Astrocyte (in vitro differentiated cells and primary cell): Measurements from ENCODE around the gene RAD51B. TPM values are rescaled to one million over a fixed set of nuclear protein-coding genes. Genes with fewer than 3 reads are reported as not detected.

ENCODE experiments used
- DNase-seq: peaks from one replicate; pipeline ENCODE4 v3.0.0-alpha.2; 2010; ENCODE audit warnings: low read depth
- FAIRE-seq: peaks from 2 replicates; lab custom pipeline; 2011; peaks lifted over from hg19 to GRCh38; lab: Jason Lieb, UNC
- H2AFZ ChIP-seq: 2 replicates; pipeline ENCODE4 v1.6.0; 2012; ENCODE audit warnings: low read depth, low read length, inconsistent platforms
- H3K27ac ChIP-seq: 2 replicates; pipeline ENCODE4 v1.5.1; 2011; ENCODE audit warnings: low read depth, low read length, inconsistent platforms
- H3K27me3 ChIP-seq: 2 replicates; pipeline ENCODE4 v1.6.0; 2011; ENCODE audit warnings: low read length, inconsistent platforms; ENCODE audit not compliant: insufficient read depth
- H3K36me3 ChIP-seq: 2 replicates; pipeline ENCODE4 v1.5.1; 2011; ENCODE audit warnings: low read length, inconsistent platforms; ENCODE audit not compliant: insufficient read depth
- H3K4me1 ChIP-seq: 2 replicates; pipeline ENCODE4 v1.5.1; 2011; ENCODE audit warnings: low read length, inconsistent platforms; ENCODE audit not compliant: insufficient read depth
- H3K4me2 ChIP-seq: 2 replicates; pipeline ENCODE4 v1.6.0; 2012; ENCODE audit warnings: low read length, inconsistent platforms
- H3K4me3 ChIP-seq: 2 replicates; pipeline ENCODE4 v1.5.1; 2011; ENCODE audit warnings: low read depth, mild to moderate bottlenecking, low read length, inconsistent platforms; ENCODE audit not compliant: insufficient read depth
- H3K79me2 ChIP-seq: 2 replicates; pipeline ENCODE4 v1.6.0; 2012; ENCODE audit warnings: mild to moderate bottlenecking, low read length, inconsistent platforms; ENCODE audit not compliant: insufficient read depth
- H3K9ac ChIP-seq: 2 replicates; pipeline ENCODE4 v1.6.0; 2012; ENCODE audit warnings: mild to moderate bottlenecking, low read length, inconsistent platforms
- H3K9me3 ChIP-seq: 2 replicates; pipeline ENCODE4 v1.5.1; 2012; ENCODE audit warnings: low read depth, mild to moderate bottlenecking, low read length, inconsistent platforms; ENCODE audit not compliant: insufficient read depth
- H4K20me1 ChIP-seq: 2 replicates; pipeline ENCODE4 v1.6.0; 2012; ENCODE audit warnings: low read length, inconsistent platforms; ENCODE audit not compliant: insufficient read depth
- H3K27ac Mint-ChIP-seq: one replicate; pipeline ENCODE4 v1.8.0; 2021; ENCODE audit warnings: mild to moderate bottlenecking, mixed read lengths; ENCODE audit not compliant: unreplicated experiment
- H3K27me3 Mint-ChIP-seq: one replicate; pipeline ENCODE4 v1.8.0; 2021; ENCODE audit warnings: low read depth, mixed read lengths; ENCODE audit not compliant: unreplicated experiment
- H3K36me3 Mint-ChIP-seq: one replicate; pipeline ENCODE4 v1.8.0; 2021; ENCODE audit warnings: low read depth, mixed read lengths; ENCODE audit not compliant: unreplicated experiment
- H3K4me1 Mint-ChIP-seq: one replicate; pipeline ENCODE4 v1.8.0; 2021; ENCODE audit warnings: low read depth, mixed read lengths; ENCODE audit not compliant: unreplicated experiment
- H3K4me3 Mint-ChIP-seq: one replicate; pipeline ENCODE4 v1.8.0; 2021; ENCODE audit warnings: mild to moderate bottlenecking, moderate library complexity, mixed read lengths; ENCODE audit not compliant: unreplicated experiment
- H3K9me3 Mint-ChIP-seq: one replicate; pipeline ENCODE4 v1.8.0; 2021; ENCODE audit warnings: mild to moderate bottlenecking, mixed read lengths; ENCODE audit not compliant: unreplicated experiment
- CTCF ChIP-seq: IDR thresholded peaks from 2 replicates; pipeline ENCODE4 v1.5.1; 2011; ENCODE audit warnings: low read depth, mild to moderate bottlenecking, inconsistent platforms, low read length, moderate library complexity; ENCODE audit not compliant: insufficient read depth
- EZH2 ChIP-seq: IDR thresholded peaks from 2 replicates; pipeline ENCODE4 v1.6.1; 2012; ENCODE audit warnings: mild to moderate bottlenecking, low read length, inconsistent platforms; ENCODE audit not compliant: insufficient read depth
- total RNA-seq: library from RNA; stranded (reverse); gene quantifications from 2 replicates; pipeline ENCODE4 v1.2.1, GENCODE V29; 2021

RAD51B gene
- total RNA-seq, 1 donor from 2014 or later = 10.8 TPM

GRCh38 chr14:68503186-68503825 is 683.7 kb downstream of the RAD51B start:
- no peak for TF ChIP-seq EZH2
- TF ChIP-seq CTCF = no peak
- Mint-ChIP-seq H3K9me3 (peaks cover 4% of the 10 kb centered on the region), H3K4me3 (peak overlapping the region; percentile 50), H3K4me1 (peaks cover 24% of the 10 kb centered on the region), H3K27ac (no peak overlapping the region), H3K27me3 (peaks cover 3% of the 10 kb centered on the region), H3K36me3 (peaks cover 5% of the 10 kb centered on the region)
- Histone ChIP-seq H3K4me1 (peaks cover 11% of the 10 kb centered on the region), H3K4me3 (no peak overlapping the region), H3K79me2 (no peaks in the 10 kb centered on the region), H3K4me2 (no peak overlapping the region), H4K20me1 (no peaks in the 10 kb centered on the region), H3K27ac (no peak overlapping the region), H3K27me3 (no peaks in the 10 kb centered on the region), H3K9me3 (no peaks in the 10 kb centered on the region), H3K9ac (no peak overlapping the region), H2AFZ (no peak overlapping the region), H3K36me3 (no peaks in the 10 kb centered on the region)
- DNase-seq (no peak), FAIRE-seq (no peak)

GRCh38 chr14:68504861-68505260 is 685.3 kb downstream of the RAD51B start:
- H3K4me3 Mint-ChIP-seq = no peak overlapping the region
- Histone ChIP-seq H3K79me2 (no peaks in the 10 kb centered on the region), H2AFZ (no peak overlapping the region), H3K27me3 (no peaks in the 10 kb centered on the region), H3K4me1 (peaks cover 15% of the 10 kb centered on the region), H3K9ac (no peak overlapping the region), H3K36me3 (no peaks in the 10 kb centered on the region), H3K9me3 (no peaks in the 10 kb centered on the region), H4K20me1 (no peaks in the 10 kb centered on the region), H3K27ac (no peak overlapping the region), H3K4me2 (no peak overlapping the region), H3K4me3 (no peak overlapping the region)
- peaks cover 3% of the 10 kb centered on the region for H3K27me3 Mint-ChIP-seq
- H3K36me3 Mint-ChIP-seq = peaks cover 5% of the 10 kb centered on the region
- H3K4me1 Mint-ChIP-seq = peaks cover 23% of the 10 kb centered on the region
- peaks cover 2% of the 10 kb centered on the region for H3K9me3 Mint-ChIP-seq
- TF ChIP-seq CTCF = no peak
- TF ChIP-seq EZH2 = no peak
- DNase-seq (no peak), FAIRE-seq (no peak)
- H3K27ac Mint-ChIP-seq = no peak overlapping the region

GRCh38 chr14:68506021-68506644 is 686.6 kb downstream of the RAD51B start:
- H3K36me3 Mint-ChIP-seq = peaks cover 4% of the 10 kb centered on the region
- H3K4me2 ChIP-seq = peak overlapping the region; percentile 50
- peak overlapping the region; percentile 85 for H2AFZ ChIP-seq
- H3K9me3 ChIP-seq = no peaks in the 10 kb centered on the region
- no peaks in the 10 kb centered on the region for H4K20me1 ChIP-seq
- TF ChIP-seq CTCF (no peak), EZH2 (no peak)
- no peaks in the 10 kb centered on the region for H3K27me3 ChIP-seq
- peak overlapping the region; percentile 68 for H3K9ac ChIP-seq
- H3K4me1 ChIP-seq = peaks cover 21% of the 10 kb centered on the region
- FAIRE-seq (peak; percentile 59), DNase-seq (peak; percentile 84)
- no peak overlapping the region for H3K4me3 Mint-ChIP-seq
- peaks cover 3% of the 10 kb centered on the region for H3K27me3 Mint-ChIP-seq
- peaks cover 2% of the 10 kb centered on the region for H3K9me3 Mint-ChIP-seq
- peak overlapping the region; percentile 83 for H3K27ac Mint-ChIP-seq
- H3K4me3 ChIP-seq = no peak overlapping the region
- H3K79me2 ChIP-seq = no peaks in the 10 kb centered on the region
- peaks cover 30% of the 10 kb centered on the region for H3K4me1 Mint-ChIP-seq
- peak overlapping the region; percentile 83 for H3K27ac ChIP-seq
- no peaks in the 10 kb centered on the region for H3K36me3 ChIP-seq
